Right lobe of liver (tissue), 4 donors: ENCODE measurements around the gene ITPRID2.

Experiments
- POLR2A ChIP-seq: fragments of 450-650 bp; IDR thresholded peaks from one replicate; pipeline ENCODE4 v1.6.1; 2017; ENCODE audit warnings: antibody characterized with exemption, mild to moderate bottlenecking
- TF ChIP-seq, protein P1 (sequence below), 4 donors: fragments of 200-600 bp in 3 of 4; fragments of 450-650 bp in 1 of 4; IDR thresholded peaks; one replicate each; pipeline versions ENCODE4 v1.5.1 to v1.8.0; 2016 to 2022; ENCODE audit warnings: antibody characterized with exemption in 4 of 4, mild to moderate bottlenecking in 2 of 4
- donor health status: DM: no; HTN: no; CAD: no.
- donor health status: DM: no; HTN: no; CAD: no.
- donor health status: DM: no; HTN: yes; CAD: no.

DNA sequence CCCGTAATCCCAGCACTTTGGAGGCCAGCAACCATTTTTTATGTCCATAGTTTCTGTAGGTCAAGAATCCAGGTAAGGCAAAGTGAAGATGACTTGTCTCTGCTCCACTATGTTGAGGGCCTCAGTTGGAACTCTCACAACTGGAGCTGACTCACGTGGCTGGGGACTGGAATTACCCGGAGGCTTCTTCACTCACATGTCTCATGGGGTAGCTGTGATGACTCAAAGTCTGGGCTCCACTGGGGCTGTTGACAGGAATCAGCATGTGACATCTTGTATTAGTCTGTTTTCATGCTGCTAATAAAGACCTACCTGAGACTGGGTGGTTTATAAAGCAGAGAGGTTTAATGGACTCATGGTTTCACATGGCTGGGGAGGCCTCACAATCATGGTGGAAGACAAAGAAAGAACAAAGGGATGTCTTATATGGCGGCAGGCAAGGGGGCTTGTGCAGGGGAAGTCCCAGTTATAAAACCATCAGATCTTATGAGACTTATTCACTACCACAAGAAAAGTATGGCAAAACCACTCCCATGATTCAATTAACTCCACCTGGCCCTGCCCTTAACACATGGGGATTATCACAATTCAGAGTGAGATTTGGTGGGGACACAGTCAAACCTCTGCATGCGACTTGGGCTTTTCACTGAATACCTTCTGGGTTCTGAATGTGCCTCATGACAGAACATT is 86.3 kb downstream of the ITPRID2 start:
- TF ChIP-seq, protein P1, sequence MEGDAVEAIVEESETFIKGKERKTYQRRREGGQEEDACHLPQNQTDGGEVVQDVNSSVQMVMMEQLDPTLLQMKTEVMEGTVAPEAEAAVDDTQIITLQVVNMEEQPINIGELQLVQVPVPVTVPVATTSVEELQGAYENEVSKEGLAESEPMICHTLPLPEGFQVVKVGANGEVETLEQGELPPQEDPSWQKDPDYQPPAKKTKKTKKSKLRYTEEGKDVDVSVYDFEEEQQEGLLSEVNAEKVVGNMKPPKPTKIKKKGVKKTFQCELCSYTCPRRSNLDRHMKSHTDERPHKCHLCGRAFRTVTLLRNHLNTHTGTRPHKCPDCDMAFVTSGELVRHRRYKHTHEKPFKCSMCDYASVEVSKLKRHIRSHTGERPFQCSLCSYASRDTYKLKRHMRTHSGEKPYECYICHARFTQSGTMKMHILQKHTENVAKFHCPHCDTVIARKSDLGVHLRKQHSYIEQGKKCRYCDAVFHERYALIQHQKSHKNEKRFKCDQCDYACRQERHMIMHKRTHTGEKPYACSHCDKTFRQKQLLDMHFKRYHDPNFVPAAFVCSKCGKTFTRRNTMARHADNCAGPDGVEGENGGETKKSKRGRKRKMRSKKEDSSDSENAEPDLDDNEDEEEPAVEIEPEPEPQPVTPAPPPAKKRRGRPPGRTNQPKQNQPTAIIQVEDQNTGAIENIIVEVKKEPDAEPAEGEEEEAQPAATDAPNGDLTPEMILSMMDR (IDR thresholded peaks at IDR 0.05): no peak
- no peak for TF ChIP-seq POLR2A
